Activated T-helper 2 cell treated with anti-CD3 and anti-CD28 coated beads, Interferon-gamma antibody, Interleukin-2, Interleukin-4, amounts not matched to agents 10 μg/mL and 5 μg/mL and 100 μg/mL, durations not matched to agents 14 hours and 24 hours and 36 hours (primary cell): ENCODE measurements around the gene AHDC1. TPM values are rescaled to one million over a fixed set of nuclear protein-coding genes. Genes with fewer than 3 reads are reported as not detected.

Experiments
- DNase-seq: peaks from one replicate; pipeline ENCODE4 v3.0.0; 2021; ENCODE audit warnings: low spot score
- H3K27ac Mint-ChIP-seq: one replicate; pipeline ENCODE4 v1.8.0; 2021; ENCODE audit warnings: mixed read lengths
- H3K27me3 Mint-ChIP-seq: one replicate; pipeline ENCODE4 v1.8.0; 2021; ENCODE audit warnings: low read depth, mixed read lengths
- H3K36me3 Mint-ChIP-seq: one replicate; pipeline ENCODE4 v1.8.0; 2021; ENCODE audit warnings: low read depth, mixed read lengths
- H3K4me1 Mint-ChIP-seq: one replicate; pipeline ENCODE4 v1.8.0; 2021; ENCODE audit warnings: low read depth, mixed read lengths
- H3K4me3 Mint-ChIP-seq: one replicate; pipeline ENCODE4 v1.8.0; 2021; ENCODE audit warnings: low read depth, mild to moderate bottlenecking, moderate library complexity, mixed read lengths
- H3K9me3 Mint-ChIP-seq: one replicate; pipeline ENCODE4 v1.8.0; 2021; ENCODE audit warnings: mixed read lengths
- intact Hi-C: fragments of 100-400 bp; cut with micrococcal nuclease; formaldehyde crosslinking; loops from one replicate; pipeline ENCODE4 v1.15.1; 2023
- total RNA-seq: library from RNA; stranded (reverse); gene quantifications from 2 replicates; pipeline ENCODE4 v1.2.3, GENCODE V29; 2022

Gene AHDC1, protein sequence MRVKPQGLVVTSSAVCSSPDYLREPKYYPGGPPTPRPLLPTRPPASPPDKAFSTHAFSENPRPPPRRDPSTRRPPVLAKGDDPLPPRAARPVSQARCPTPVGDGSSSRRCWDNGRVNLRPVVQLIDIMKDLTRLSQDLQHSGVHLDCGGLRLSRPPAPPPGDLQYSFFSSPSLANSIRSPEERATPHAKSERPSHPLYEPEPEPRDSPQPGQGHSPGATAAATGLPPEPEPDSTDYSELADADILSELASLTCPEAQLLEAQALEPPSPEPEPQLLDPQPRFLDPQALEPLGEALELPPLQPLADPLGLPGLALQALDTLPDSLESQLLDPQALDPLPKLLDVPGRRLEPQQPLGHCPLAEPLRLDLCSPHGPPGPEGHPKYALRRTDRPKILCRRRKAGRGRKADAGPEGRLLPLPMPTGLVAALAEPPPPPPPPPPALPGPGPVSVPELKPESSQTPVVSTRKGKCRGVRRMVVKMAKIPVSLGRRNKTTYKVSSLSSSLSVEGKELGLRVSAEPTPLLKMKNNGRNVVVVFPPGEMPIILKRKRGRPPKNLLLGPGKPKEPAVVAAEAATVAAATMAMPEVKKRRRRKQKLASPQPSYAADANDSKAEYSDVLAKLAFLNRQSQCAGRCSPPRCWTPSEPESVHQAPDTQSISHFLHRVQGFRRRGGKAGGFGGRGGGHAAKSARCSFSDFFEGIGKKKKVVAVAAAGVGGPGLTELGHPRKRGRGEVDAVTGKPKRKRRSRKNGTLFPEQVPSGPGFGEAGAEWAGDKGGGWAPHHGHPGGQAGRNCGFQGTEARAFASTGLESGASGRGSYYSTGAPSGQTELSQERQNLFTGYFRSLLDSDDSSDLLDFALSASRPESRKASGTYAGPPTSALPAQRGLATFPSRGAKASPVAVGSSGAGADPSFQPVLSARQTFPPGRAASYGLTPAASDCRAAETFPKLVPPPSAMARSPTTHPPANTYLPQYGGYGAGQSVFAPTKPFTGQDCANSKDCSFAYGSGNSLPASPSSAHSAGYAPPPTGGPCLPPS (N-terminal part only)
- 28.5 and 29.3 TPM in 2 replicates for total RNA-seq

- peak within 1 kb of the TSS; percentile 76 for H3K27ac Mint-ChIP-seq
- no peaks in the 10 kb centered on the region for H3K36me3 Mint-ChIP-seq
- peak; percentile 87 for DNase-seq
- H3K9me3 Mint-ChIP-seq = no peaks in the 10 kb centered on the region
- intact Hi-C loops = loop anchor here (1.0 to 5.0 kb wide), 3 partner anchors 81 to 212 kb away; partner anchors contain the start of genes FAM76A and GPR3
- H3K4me1 Mint-ChIP-seq = peaks cover 41% of the 10 kb centered on the region
- H3K4me3 Mint-ChIP-seq = peak within 1 kb of the TSS; percentile 94
- H3K27me3 Mint-ChIP-seq = peaks cover 2% of the 10 kb centered on the region
Measured at GRCh38 chr1:27603681-27604578, at the start of gene AHDC1. Gene AHDC1, minus strand, starts transcription at chr1:27604144. Its CDS starts 52,029 bp downstream, at chr1:27552115.

DNA sequence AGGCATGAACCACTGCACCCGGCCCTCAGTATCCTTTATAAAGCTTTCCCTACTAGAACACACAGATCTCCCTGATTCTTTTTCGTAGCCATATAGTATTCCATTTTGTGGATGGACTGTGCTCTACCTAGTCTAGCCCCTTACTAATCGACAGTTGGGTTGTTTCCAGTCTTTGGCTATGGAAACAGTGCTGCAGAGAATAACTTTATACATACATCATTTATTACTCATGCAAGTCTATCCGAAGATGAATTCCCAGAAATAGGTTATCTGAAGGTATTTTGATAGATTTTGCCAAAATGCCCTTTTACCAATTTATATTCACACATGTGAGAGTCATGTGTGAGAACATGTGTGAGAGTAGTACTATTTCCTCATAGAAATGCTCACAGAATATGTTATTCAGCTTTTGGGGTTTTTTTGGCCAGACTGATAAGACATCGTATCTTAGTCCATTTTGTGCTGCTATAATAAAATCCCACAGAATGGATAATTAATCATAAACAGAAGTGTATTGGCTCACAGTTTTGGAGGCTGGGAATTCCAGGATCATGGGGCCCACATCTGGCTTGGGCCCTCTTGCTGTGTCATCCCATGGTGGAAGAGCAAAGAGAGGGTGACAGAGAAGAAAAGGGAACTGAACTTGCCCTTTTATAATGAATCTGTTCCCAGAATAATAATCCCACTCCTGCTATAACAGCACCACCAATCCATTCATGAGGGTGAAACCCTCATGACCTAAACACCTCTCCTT, 48.3 kb upstream of the AHDC1 start:
- DNase-seq = no peak
- intact Hi-C loops = no loop called here
- Mint-ChIP-seq H3K9me3 (no peaks in the 10 kb centered on the region), H3K36me3 (no peaks in the 10 kb centered on the region), H3K27me3 (no peaks in the 10 kb centered on the region), H3K27ac (peak overlapping the region; percentile 20), H3K4me3 (no peak overlapping the region), H3K4me1 (peaks cover 34% of the 10 kb centered on the region)

GRCh38 chr1:27650539-27651175, 46.7 kb upstream of the AHDC1 start:
- intact Hi-C loops = no loop called here
- DNase-seq = no peak
- Mint-ChIP-seq H3K9me3 (no peaks in the 10 kb centered on the region), H3K4me1 (peaks cover 25% of the 10 kb centered on the region), H3K27me3 (no peaks in the 10 kb centered on the region), H3K27ac (peak overlapping the region; percentile 89), H3K36me3 (no peaks in the 10 kb centered on the region), H3K4me3 (no peak overlapping the region)

GRCh38 chr1:27650171-27650538, 46.2 kb upstream of the AHDC1 start:
- Mint-ChIP-seq H3K36me3 (no peaks in the 10 kb centered on the region), H3K9me3 (no peaks in the 10 kb centered on the region), H3K27ac (peak overlapping the region; percentile 89), H3K27me3 (no peaks in the 10 kb centered on the region), H3K4me1 (peaks cover 22% of the 10 kb centered on the region), H3K4me3 (no peak overlapping the region)
- no peak for DNase-seq
- intact Hi-C loops = no loop called here

GRCh38 chr1:27649306-27649635, 45.3 kb upstream of the AHDC1 start:
- peak overlapping the region; percentile 43 for H3K27ac Mint-ChIP-seq
- no peak for DNase-seq
- H3K36me3 Mint-ChIP-seq = no peaks in the 10 kb centered on the region
- H3K4me1 Mint-ChIP-seq = peaks cover 22% of the 10 kb centered on the region
- no peak overlapping the region for H3K4me3 Mint-ChIP-seq
- H3K9me3 Mint-ChIP-seq = no peaks in the 10 kb centered on the region
- H3K27me3 Mint-ChIP-seq = no peaks in the 10 kb centered on the region
- intact Hi-C loops = no loop called here

DNA sequence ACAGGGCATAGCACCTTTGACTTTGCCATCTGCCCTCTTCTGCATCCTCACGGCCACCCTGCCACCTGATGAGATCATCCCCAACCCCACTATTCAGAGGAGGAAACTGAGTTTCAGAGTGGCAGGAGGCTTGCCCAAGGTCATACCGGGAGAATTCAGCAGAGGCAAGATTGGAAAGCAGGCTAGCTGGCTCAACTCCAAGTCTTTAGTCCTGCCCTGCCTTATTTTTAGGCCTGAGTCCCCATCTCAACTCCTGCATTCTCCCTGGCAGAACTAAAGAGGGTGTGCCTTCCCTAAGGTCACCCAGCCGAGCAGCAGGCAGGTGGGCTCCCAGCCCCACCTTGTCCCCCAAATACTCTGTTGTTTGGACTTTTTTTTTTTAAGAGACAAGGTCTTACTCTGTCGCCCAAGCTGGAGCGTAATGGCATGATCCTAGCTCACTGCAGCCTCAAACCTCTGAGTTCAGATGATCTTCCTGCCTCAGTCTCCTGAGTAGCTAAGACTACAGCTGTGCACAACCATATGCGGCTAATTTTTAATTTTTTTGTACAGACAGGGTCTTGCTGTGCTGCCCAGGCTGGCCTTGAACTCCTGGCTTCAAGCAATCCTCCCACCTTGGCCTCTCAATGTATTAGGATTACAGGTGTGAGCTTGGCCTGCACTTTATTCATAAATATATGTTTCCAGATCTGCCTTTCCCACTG, 44.8 kb upstream of the AHDC1 start:
- H3K4me1 Mint-ChIP-seq = peaks cover 27% of the 10 kb centered on the region
- intact Hi-C loops = no loop called here
- no peak overlapping the region for H3K4me3 Mint-ChIP-seq
- DNase-seq = no peak
- H3K36me3 Mint-ChIP-seq = no peaks in the 10 kb centered on the region
- no peaks in the 10 kb centered on the region for H3K9me3 Mint-ChIP-seq
- H3K27me3 Mint-ChIP-seq = no peaks in the 10 kb centered on the region
- no peak overlapping the region for H3K27ac Mint-ChIP-seq

- Mint-ChIP-seq H3K4me1 (peaks cover 31% of the 10 kb centered on the region), H3K4me3 (no peak overlapping the region), H3K9me3 (no peaks in the 10 kb centered on the region), H3K36me3 (no peaks in the 10 kb centered on the region), H3K27me3 (no peaks in the 10 kb centered on the region), H3K27ac (no peak overlapping the region)
- intact Hi-C loops = no loop called here
- DNase-seq = no peak
Measured at GRCh38 chr1:27647328-27647727, 43.4 kb upstream of the AHDC1 start.

- Mint-ChIP-seq H3K9me3 (no peaks in the 10 kb centered on the region), H3K27me3 (no peaks in the 10 kb centered on the region), H3K36me3 (no peaks in the 10 kb centered on the region), H3K27ac (no peak overlapping the region), H3K4me1 (peaks cover 29% of the 10 kb centered on the region), H3K4me3 (no peak overlapping the region)
- DNase-seq = no peak
- intact Hi-C loops = no loop called here
Measured at GRCh38 chr1:27646676-27647075, 42.7 kb upstream of the AHDC1 start.

DNA sequence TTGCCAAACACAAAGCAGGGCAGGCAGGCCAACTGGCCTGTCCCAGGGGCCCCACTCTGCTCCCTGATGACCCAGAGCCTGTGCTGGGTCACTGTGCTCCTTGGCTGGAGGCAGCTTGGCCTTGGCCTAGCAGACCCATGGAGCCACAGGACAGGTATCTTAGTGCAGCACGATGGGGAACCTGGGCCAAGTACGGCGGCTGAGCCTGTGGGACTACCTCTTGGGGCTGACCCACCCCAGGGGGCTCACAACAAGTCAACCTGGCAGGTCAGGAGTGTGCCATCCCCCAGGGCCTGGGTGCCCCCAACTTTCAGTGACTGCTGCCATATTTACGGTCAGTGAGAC, 41.1 kb upstream of the AHDC1 start:
- intact Hi-C loops = loop anchor here (2.0 kb wide), 1 partner anchor 18 kb away; no protein-coding TSS in a partner anchor

DNA sequence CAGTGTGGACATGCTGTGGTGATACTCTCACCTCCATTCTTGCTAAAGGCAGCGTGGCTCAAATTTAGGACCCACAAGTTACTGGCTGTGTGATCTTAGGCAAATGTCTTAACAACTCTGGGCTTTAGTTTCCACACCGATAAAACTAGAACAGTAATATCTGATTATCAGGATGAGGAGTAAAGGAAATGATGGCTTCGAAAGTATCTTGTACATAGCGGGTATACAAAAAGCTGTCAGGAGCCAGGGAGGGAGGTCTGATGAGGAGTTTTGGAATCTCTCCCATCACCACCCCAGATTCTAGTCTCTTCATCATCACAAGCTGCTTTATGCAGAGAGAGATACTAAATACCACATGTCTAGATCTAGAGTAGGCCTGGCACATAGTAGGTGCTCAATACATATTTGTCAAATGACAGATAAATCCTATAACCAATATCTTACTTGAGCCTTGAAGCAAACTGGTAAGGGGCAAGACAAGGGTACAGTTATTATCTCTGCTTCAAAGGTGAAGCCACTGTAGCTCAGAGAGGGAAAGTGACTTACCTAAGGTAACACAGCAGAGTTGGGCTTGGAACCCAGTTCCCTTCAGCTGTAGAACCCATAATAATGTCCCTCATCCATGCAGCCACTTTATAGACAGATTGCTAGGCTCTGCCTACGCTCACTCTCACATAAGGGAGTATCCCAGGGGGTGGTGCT, 40.6 kb upstream of the AHDC1 start:
- H3K27ac Mint-ChIP-seq = no peak overlapping the region
- no peaks in the 10 kb centered on the region for H3K27me3 Mint-ChIP-seq
- H3K4me3 Mint-ChIP-seq = no peak overlapping the region
- no peak for DNase-seq
- no peaks in the 10 kb centered on the region for H3K9me3 Mint-ChIP-seq
- intact Hi-C loops = loop anchor here (2.0 kb wide), 1 partner anchor 18 kb away; no protein-coding TSS in a partner anchor
- H3K4me1 Mint-ChIP-seq = peaks cover 18% of the 10 kb centered on the region
- no peaks in the 10 kb centered on the region for H3K36me3 Mint-ChIP-seq

More for the DNA sequence above, 41.1 kb upstream of the AHDC1 start:
- Mint-ChIP-seq H3K27me3 (no peaks in the 10 kb centered on the region), H3K36me3 (no peaks in the 10 kb centered on the region), H3K27ac (no peak overlapping the region), H3K9me3 (no peaks in the 10 kb centered on the region), H3K4me3 (no peak overlapping the region), H3K4me1 (peaks cover 19% of the 10 kb centered on the region)
- DNase-seq = no peak
